ENCODE results near the gene TLX2.

GRCh38 chr2:74472086-74472944, 41.9 kb upstream of the TLX2 start, which contains the start of gene MRPL53:
- peak; percentile 29 to 40 for TF ChIP-seq RXRA (IDR thresholded peaks at IDR 0.05)
- peak in 1 of 2 donors; percentile 41 for TF ChIP-seq RAD21 (IDR thresholded peaks at IDR 0.05)
- no peak for TF ChIP-seq CTCF (IDR thresholded peaks at IDR 0.05; ENCODE audit: low read depth, low read length, missing input control)
- TF ChIP-seq EGR1 (IDR thresholded peaks at IDR 0.05; ENCODE audit: low read depth in 2 of 2): no peak
- TF ChIP-seq HNF4G (IDR thresholded peaks at IDR 0.05): no peak
- TF ChIP-seq TAF1 (conservative IDR thresholded peaks at IDR 0.05): peak; percentile 48
- TF ChIP-seq FOXA1 (IDR thresholded peaks at IDR 0.05): no peak
- peak; percentile 97 for TF ChIP-seq YY1 (IDR thresholded peaks at IDR 0.05)
- TF ChIP-seq FOXA2 (IDR thresholded peaks at IDR 0.05): no peak
- TF ChIP-seq ATF3 (IDR thresholded peaks at IDR 0.05): no peak
- peak; percentile 55 for TF ChIP-seq MAX (IDR thresholded peaks at IDR 0.05)

Data from liver (tissue), 3 donors.